ENCODE measurements around the gene CYFIP1. TPM values are rescaled to one million over a fixed set of nuclear protein-coding genes. Genes with fewer than 3 reads are reported as not detected.
"Not testable (repeated sequence)": the region's sequence is repeated elsewhere in the genome, so short reads cannot be mapped to it uniquely, and the experiment has no call there.

Gene CYFIP1
- total RNA-seq, result 10 to 100 TPM; 23.1 to 24.9 TPM

GRCh38 chr15:22980189-22981050, at the start of gene CYFIP1:
Gene CYFIP1 (minus strand): TSS chr15:22980368. CDS start chr15:22947285, 33,083 bp downstream.
- DNase-seq, result peak; percentile 26
- ChIA-PET CTCF (no interaction called here), POLR2A (interaction anchor here (1.4 to 2.0 kb wide), 2 partner anchors 59 kb away, joined by 4 to 8 read pairs; partner anchors contain the start of gene TUBGCP5)
- H3K4me3 Mint-ChIP-seq, result peak within 1 kb of the TSS; percentile 84
- peaks cover 3% of the 10 kb centered on the region for H3K36me3 Mint-ChIP-seq (ENCODE audit: low read depth)
- peak within 1 kb of the TSS; percentile 16 for H3K27ac Mint-ChIP-seq
- peaks cover 14% of the 10 kb centered on the region for H3K27me3 Mint-ChIP-seq
- H3K9me3 Mint-ChIP-seq, result no peaks in the 10 kb centered on the region
- H3K4me1 Mint-ChIP-seq, result peaks cover 14% of the 10 kb centered on the region

GRCh38 chr15:23026218-23026617, 46.0 kb upstream of the CYFIP1 start:
- Mint-ChIP-seq H3K4me1 (no peaks in the 10 kb centered on the region), H3K27ac (no peak overlapping the region), H3K27me3 (no peaks in the 10 kb centered on the region), H3K4me3 (no peak overlapping the region), H3K9me3 (no peaks in the 10 kb centered on the region), H3K36me3 (ENCODE audit: low read depth) (peaks cover 47% of the 10 kb centered on the region)
- ChIA-PET POLR2A (no interaction called here), CTCF (interaction anchor here (1.6 to 3.2 kb wide), 2 partner anchors 9 to 10 kb away, joined by 11 to 19 read pairs; no protein-coding TSS in a partner anchor)
- DNase-seq, result no peak

GRCh38 chr15:23022156-23022555, 42.0 kb upstream of the CYFIP1 start:
- CTCF ChIA-PET, result interaction anchor here (1.3 to 1.8 kb wide), 2 partner anchors 14 to 16 kb away, joined by 3 to 5 read pairs; no protein-coding TSS in a partner anchor
- H3K9me3 Mint-ChIP-seq, result no peaks in the 10 kb centered on the region
- POLR2A ChIA-PET, result no interaction called here
- no peak for DNase-seq
- H3K27me3 Mint-ChIP-seq, result no peaks in the 10 kb centered on the region
- no peak overlapping the region for H3K4me3 Mint-ChIP-seq
- H3K36me3 Mint-ChIP-seq (ENCODE audit: low read depth), result peaks cover 43% of the 10 kb centered on the region
- H3K4me1 Mint-ChIP-seq, result no peaks in the 10 kb centered on the region
- no peak overlapping the region for H3K27ac Mint-ChIP-seq

- no peak overlapping the region for H3K27ac Mint-ChIP-seq
- no peak for DNase-seq
- H3K4me1 Mint-ChIP-seq, result no peaks in the 10 kb centered on the region
- no peaks in the 10 kb centered on the region for H3K27me3 Mint-ChIP-seq
- POLR2A ChIA-PET, result interaction anchor here (1.6 kb wide), 1 partner anchor 25 kb away, joined by 4 read pairs; the partner anchor contains the start of gene TUBGCP5
- CTCF ChIA-PET, result no interaction called here
- H3K36me3 Mint-ChIP-seq (ENCODE audit: low read depth), result peaks cover 35% of the 10 kb centered on the region
- no peaks in the 10 kb centered on the region for H3K9me3 Mint-ChIP-seq
- H3K4me3 Mint-ChIP-seq, result no peak overlapping the region
Measured at GRCh38 chr15:23014394-23015000, 34.3 kb upstream of the CYFIP1 start.

GRCh38 chr15:23013681-23014080, 33.5 kb upstream of the CYFIP1 start:
- H3K9me3 Mint-ChIP-seq, result no peaks in the 10 kb centered on the region

GRCh38 chr15:23012616-23013015, 32.4 kb upstream of the CYFIP1 start:
- H3K9me3 Mint-ChIP-seq, H3K27me3 Mint-ChIP-seq, H3K4me1 Mint-ChIP-seq, POLR2A ChIA-PET, H3K4me3 Mint-ChIP-seq, DNase-seq, H3K27ac Mint-ChIP-seq, CTCF ChIA-PET: not testable (repeated sequence)
- H3K36me3 Mint-ChIP-seq (ENCODE audit: low read depth), result peaks cover 37% of the 10 kb centered on the region

More at GRCh38 chr15:23013681-23014080, 33.5 kb upstream of the CYFIP1 start:
- Mint-ChIP-seq H3K27ac (no peak overlapping the region), H3K36me3 (ENCODE audit: low read depth) (peaks cover 33% of the 10 kb centered on the region), H3K4me1 (no peaks in the 10 kb centered on the region), H3K27me3 (no peaks in the 10 kb centered on the region), H3K4me3 (no peak overlapping the region)
- DNase-seq, result no peak
- POLR2A ChIA-PET, result interaction anchor here (0.8 to 1.6 kb wide), 2 partner anchors 17 to 26 kb away, joined by 4 to 6 read pairs; partner anchors contain the start of gene TUBGCP5
- CTCF ChIA-PET, result no interaction called here

GRCh38 chr15:23003736-23004135, 23.6 kb upstream of the CYFIP1 start:
- Mint-ChIP-seq H3K4me3 (no peak overlapping the region), H3K27ac (no peak overlapping the region), H3K9me3 (no peaks in the 10 kb centered on the region), H3K36me3 (ENCODE audit: low read depth) (peaks cover 49% of the 10 kb centered on the region), H3K4me1 (no peaks in the 10 kb centered on the region), H3K27me3 (no peaks in the 10 kb centered on the region)
- ChIA-PET POLR2A (no interaction called here), CTCF (no interaction called here)
- DNase-seq, result no peak

GRCh38 chr15:23002920-23003319, 22.8 kb upstream of the CYFIP1 start:
- no peaks in the 10 kb centered on the region for H3K9me3 Mint-ChIP-seq
- ChIA-PET POLR2A (interaction anchor here (0.5 to 0.7 kb wide), 2 partner anchors 37 to 1954 kb away, joined by 3 read pairs; partner anchors contain the start of gene TUBGCP5), CTCF (interaction anchor here (1.3 kb wide), 1 partner anchor 36 kb away, joined by 3 read pairs; the partner anchor contains the start of gene TUBGCP5)
- no peak overlapping the region for H3K27ac Mint-ChIP-seq
- peaks cover 47% of the 10 kb centered on the region for H3K36me3 Mint-ChIP-seq (ENCODE audit: low read depth)
- DNase-seq, result no peak
- H3K4me1 Mint-ChIP-seq, result no peaks in the 10 kb centered on the region
- no peaks in the 10 kb centered on the region for H3K27me3 Mint-ChIP-seq
- H3K4me3 Mint-ChIP-seq, result no peak overlapping the region

GRCh38 chr15:22995795-22996194, 15.6 kb upstream of the CYFIP1 start:
- POLR2A ChIA-PET, result no interaction called here
- CTCF ChIA-PET, result no interaction called here
- no peaks in the 10 kb centered on the region for H3K4me1 Mint-ChIP-seq
- no peak for DNase-seq
- no peak overlapping the region for H3K4me3 Mint-ChIP-seq
- no peaks in the 10 kb centered on the region for H3K27me3 Mint-ChIP-seq
- peaks cover 15% of the 10 kb centered on the region for H3K36me3 Mint-ChIP-seq (ENCODE audit: low read depth)
- H3K27ac Mint-ChIP-seq, result no peak overlapping the region
- H3K9me3 Mint-ChIP-seq, result no peaks in the 10 kb centered on the region

GRCh38 chr15:22992024-22992326, 11.8 kb upstream of the CYFIP1 start:
- Mint-ChIP-seq H3K9me3 (no peaks in the 10 kb centered on the region), H3K27me3 (no peaks in the 10 kb centered on the region), H3K27ac (no peak overlapping the region), H3K4me3 (no peak overlapping the region), H3K4me1 (no peaks in the 10 kb centered on the region), H3K36me3 (ENCODE audit: low read depth) (peaks cover 6% of the 10 kb centered on the region)
- ChIA-PET CTCF (no interaction called here), POLR2A (no interaction called here)
- DNase-seq, result no peak

GRCh38 chr15:22989576-22990477, 9.7 kb upstream of the CYFIP1 start:
- Mint-ChIP-seq H3K9me3 (no peaks in the 10 kb centered on the region), H3K27ac (no peak overlapping the region), H3K27me3 (no peaks in the 10 kb centered on the region), H3K4me3 (no peak overlapping the region), H3K36me3 (ENCODE audit: low read depth) (peaks cover 6% of the 10 kb centered on the region), H3K4me1 (no peaks in the 10 kb centered on the region)
- ChIA-PET CTCF (no interaction called here), POLR2A (no interaction called here)
- no peak for DNase-seq

- H3K4me1 Mint-ChIP-seq, result no peaks in the 10 kb centered on the region
- H3K4me3 Mint-ChIP-seq, result no peak overlapping the region
- DNase-seq, result no peak
- no peak overlapping the region for H3K27ac Mint-ChIP-seq
- POLR2A ChIA-PET, result no interaction called here
- no peaks in the 10 kb centered on the region for H3K9me3 Mint-ChIP-seq
- CTCF ChIA-PET, result no interaction called here
- H3K36me3 Mint-ChIP-seq (ENCODE audit: low read depth), result peaks cover 4% of the 10 kb centered on the region
- H3K27me3 Mint-ChIP-seq, result no peaks in the 10 kb centered on the region
Measured at GRCh38 chr15:22988811-22989210, 8.6 kb upstream of the CYFIP1 start.

GRCh38 chr15:22981931-22982330, 1.8 kb upstream of the CYFIP1 start:
- H3K27ac Mint-ChIP-seq; H3K36me3 Mint-ChIP-seq (ENCODE audit: low read depth); H3K9me3 Mint-ChIP-seq; H3K4me3 Mint-ChIP-seq; DNase-seq: not testable (repeated sequence)
- CTCF ChIA-PET, result interaction anchor here (1.2 kb wide), 1 partner anchor 55 kb away, joined by 3 read pairs; no protein-coding TSS in a partner anchor
- H3K27me3 Mint-ChIP-seq, result peaks cover 14% of the 10 kb centered on the region
- POLR2A ChIA-PET, result interaction anchor here (1.4 kb wide), 1 partner anchor 58 kb away, joined by 4 read pairs; the partner anchor contains the start of gene TUBGCP5
- H3K4me1 Mint-ChIP-seq, result peaks cover 14% of the 10 kb centered on the region
